Sigmoid colon (tissue), 4 donors: ENCODE measurements around the gene CDK6.

Experiments
- CTCF ChIP-seq, 4 experiments: fragments of 450-650 bp in 3 of 4; fragments of 200-600 bp in 1 of 4; IDR thresholded peaks; one replicate each; pipeline ENCODE4 v1.5.1; 2016 to 2019; ENCODE audit warnings: antibody characterized with exemption in 4 of 4, mild to moderate bottlenecking in 3 of 4, moderate library complexity in 2 of 4
- EP300 ChIP-seq, 4 donors: sonication (generic); formaldehyde crosslinking; IDR thresholded peaks; one replicate each; pipeline ENCODE4 v1.6.1; 2017; ENCODE audit warnings: antibody characterized with exemption in 4 of 4
- POLR2A ChIP-seq, 2 donors: fragments of 450-650 bp; IDR thresholded peaks; one replicate each; pipeline ENCODE4 v1.6.1; 2016; ENCODE audit warnings: antibody characterized with exemption in 2 of 2, mild to moderate bottlenecking in 2 of 2, moderate library complexity in 2 of 2
- POLR2AphosphoS5 ChIP-seq, 4 donors: sonication (generic); formaldehyde crosslinking; IDR thresholded peaks; one replicate each; pipeline ENCODE4 v1.6.1; 2017; ENCODE audit warnings: antibody characterized with exemption in 4 of 4

GRCh38 chr7:92851732-92852131, 15.4 kb upstream of the CDK6 start:
- TF ChIP-seq CTCF (IDR thresholded peaks at IDR 0.05) (no peak), POLR2AphosphoS5 (IDR thresholded peaks at IDR 0.05) (no peak), POLR2A (IDR thresholded peaks at IDR 0.05) (no peak), EP300 (IDR thresholded peaks at IDR 0.05) (no peak)
